Fibroblast of the aortic adventitia (primary cell): Measurements from ENCODE around the gene PRICKLE2. TPM values are rescaled to one million over a fixed set of nuclear protein-coding genes. Genes with fewer than 3 reads are reported as not detected.
A peak's percentile ranks its signal among the peaks of the same experiment; 100 is the strongest.

Experiments
- DNase-seq: peaks from one replicate; pipeline ENCODE4 v3.0.0-alpha.2; 2010; ENCODE audit warnings: low read depth
- H3K4me3 ChIP-seq: 2 replicates; pipeline ENCODE4 v1.5.1; 2011; ENCODE audit warnings: low read depth, mild to moderate bottlenecking, control low read depth, low read length, moderate library complexity
- total RNA-seq: library from RNA; depleted of rRNA; stranded (reverse); fragments of >200 nt; gene quantifications from 2 replicates; pipeline ENCODE4 v1.2.3, GENCODE V29; 2012; ENCODE audit warnings: low replicate concordance
- TF ChIP-seq, protein P1 (sequence below): IDR thresholded peaks from 2 replicates; pipeline ENCODE4 v1.5.1; 2011; ENCODE audit warnings: mild to moderate bottlenecking, low read length, control low read depth, inconsistent platforms; ENCODE audit not compliant: insufficient read depth

The PRICKLE2 gene
- total RNA-seq, 1 donor: 22.0 TPM

- DNase-seq: peak; percentile 75
- TF ChIP-seq, protein P1, sequence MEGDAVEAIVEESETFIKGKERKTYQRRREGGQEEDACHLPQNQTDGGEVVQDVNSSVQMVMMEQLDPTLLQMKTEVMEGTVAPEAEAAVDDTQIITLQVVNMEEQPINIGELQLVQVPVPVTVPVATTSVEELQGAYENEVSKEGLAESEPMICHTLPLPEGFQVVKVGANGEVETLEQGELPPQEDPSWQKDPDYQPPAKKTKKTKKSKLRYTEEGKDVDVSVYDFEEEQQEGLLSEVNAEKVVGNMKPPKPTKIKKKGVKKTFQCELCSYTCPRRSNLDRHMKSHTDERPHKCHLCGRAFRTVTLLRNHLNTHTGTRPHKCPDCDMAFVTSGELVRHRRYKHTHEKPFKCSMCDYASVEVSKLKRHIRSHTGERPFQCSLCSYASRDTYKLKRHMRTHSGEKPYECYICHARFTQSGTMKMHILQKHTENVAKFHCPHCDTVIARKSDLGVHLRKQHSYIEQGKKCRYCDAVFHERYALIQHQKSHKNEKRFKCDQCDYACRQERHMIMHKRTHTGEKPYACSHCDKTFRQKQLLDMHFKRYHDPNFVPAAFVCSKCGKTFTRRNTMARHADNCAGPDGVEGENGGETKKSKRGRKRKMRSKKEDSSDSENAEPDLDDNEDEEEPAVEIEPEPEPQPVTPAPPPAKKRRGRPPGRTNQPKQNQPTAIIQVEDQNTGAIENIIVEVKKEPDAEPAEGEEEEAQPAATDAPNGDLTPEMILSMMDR: peak; percentile 50
- H3K4me3 ChIP-seq: no peak overlapping the region
These were observed 39.3 kb upstream of the PRICKLE2 start for GRCh38 chr3:64264501-64265109.

- TF ChIP-seq, protein P1: no peak
- DNase-seq: no peak
- no peak overlapping the region for H3K4me3 ChIP-seq
These were observed 37.4 kb upstream of the PRICKLE2 start for GRCh38 chr3:64262574-64263114.

DNA sequence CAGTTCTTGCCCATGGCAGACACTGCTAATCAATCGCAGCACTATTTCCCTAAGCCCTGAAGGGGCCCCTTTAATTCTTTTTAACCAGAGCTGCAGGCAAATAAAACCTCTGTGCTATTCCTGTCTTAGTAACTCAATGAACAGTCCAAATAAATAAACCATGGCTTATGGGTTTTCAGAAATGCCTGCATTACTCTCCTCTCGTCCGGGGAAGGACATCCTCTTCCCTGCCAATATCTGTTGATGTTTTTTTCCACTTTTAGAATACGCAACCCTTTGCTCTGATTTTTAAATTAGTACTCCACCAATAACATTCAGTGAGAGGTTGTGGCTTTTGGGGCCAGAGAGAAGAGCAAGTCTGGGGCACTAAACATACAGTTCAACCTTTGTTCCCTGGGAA lies 35.2 kb upstream of the PRICKLE2 start:
- no peak overlapping the region for H3K4me3 ChIP-seq
- no peak for DNase-seq
- TF ChIP-seq, protein P1: no peak

GRCh38 chr3:64259636-64260035 lies 34.4 kb upstream of the PRICKLE2 start:
- TF ChIP-seq, protein P1: no peak
- no peak overlapping the region for H3K4me3 ChIP-seq
- DNase-seq: peak; percentile 67

GRCh38 chr3:64257100-64257755 lies 32.0 kb upstream of the PRICKLE2 start:
- H3K4me3 ChIP-seq: no peak overlapping the region
- no peak for DNase-seq
- TF ChIP-seq, protein P1: no peak

DNA sequence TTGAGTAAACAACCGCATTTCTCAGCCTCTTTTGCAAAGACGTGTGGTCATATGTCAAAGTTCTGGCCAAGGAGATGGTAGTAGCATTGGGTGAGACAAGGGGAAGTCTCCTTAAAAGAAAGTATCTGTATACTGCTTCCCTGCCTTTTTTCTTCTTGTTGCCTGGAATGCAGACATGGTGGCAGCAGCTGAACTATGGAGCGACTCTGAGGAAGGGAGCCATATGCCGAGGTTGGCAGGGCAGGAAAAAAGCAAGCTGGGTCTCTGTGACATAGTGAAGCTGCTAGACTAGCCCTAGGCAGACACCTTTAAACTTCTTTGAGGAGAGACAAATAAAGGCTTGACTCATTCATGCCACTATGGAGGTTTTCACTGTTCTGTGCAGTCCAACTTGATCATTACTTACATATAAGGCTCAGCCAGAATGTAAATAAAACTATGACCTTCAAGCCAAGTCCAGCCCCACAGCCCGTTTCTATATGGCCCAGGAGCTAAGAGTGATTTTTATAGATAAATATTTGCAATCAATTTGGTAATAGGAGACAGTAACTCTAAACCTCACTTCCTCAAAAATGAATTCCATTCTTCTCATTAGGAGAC lies 30.6 kb upstream of the PRICKLE2 start:
- TF ChIP-seq, protein P1: no peak
- DNase-seq: no peak
- no peak overlapping the region for H3K4me3 ChIP-seq
